Stromal cell of bone marrow (primary cell): ENCODE data around the gene COPG1.
A peak's percentile ranks its signal among the peaks of the same experiment; 100 is the strongest.
"Not testable (repeated sequence)": the region's sequence is repeated elsewhere in the genome, so short reads cannot be mapped to it uniquely, and the experiment has no call there.

ENCODE experiments used
- DNase-seq: peaks from one replicate; pipeline ENCODE4 v3.0.0-alpha.2; 2012; ENCODE audit warnings: low read depth

COPG1 gene

GRCh38 chr3:129245141-129245540 lies 4.3 kb upstream of the COPG1 start:
- DNase-seq, result no peak

DNA sequence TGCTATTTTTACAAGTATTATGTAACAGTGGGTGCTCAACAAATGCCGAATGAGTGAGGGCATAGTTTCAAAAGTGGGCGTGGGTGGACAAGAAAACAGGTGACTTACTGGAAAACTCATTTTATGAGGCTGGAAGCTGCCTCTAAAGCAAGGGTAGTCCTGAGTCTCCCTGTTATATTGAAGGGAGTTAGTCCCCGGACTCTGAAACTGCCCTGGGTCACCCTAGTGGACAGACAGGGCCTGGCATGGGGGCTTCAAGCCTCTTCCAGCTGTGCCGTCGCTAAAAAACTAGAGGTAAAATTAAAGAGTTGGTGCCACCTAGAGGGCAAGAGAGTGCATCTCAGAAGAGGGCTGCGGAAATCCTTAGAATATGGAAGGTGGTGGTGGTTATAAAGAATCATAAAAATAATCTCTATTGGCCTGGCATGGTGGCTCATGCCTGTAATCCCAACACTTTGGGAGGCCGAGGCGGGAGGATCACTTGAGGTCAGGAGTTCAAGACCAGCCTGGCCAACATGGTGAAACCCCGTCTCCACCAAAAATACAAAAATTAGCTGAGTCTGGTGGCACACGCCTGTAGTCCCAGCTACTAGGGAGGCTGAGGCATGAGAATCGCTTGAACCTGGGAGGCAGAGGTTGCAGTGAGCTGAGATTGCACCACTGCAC lies 3.6 kb upstream of the COPG1 start:
- DNase-seq, result peak; percentile 86

- no peak for DNase-seq
Measured at GRCh38 chr3:129246636-129247035, 2.8 kb upstream of the COPG1 start.

DNA sequence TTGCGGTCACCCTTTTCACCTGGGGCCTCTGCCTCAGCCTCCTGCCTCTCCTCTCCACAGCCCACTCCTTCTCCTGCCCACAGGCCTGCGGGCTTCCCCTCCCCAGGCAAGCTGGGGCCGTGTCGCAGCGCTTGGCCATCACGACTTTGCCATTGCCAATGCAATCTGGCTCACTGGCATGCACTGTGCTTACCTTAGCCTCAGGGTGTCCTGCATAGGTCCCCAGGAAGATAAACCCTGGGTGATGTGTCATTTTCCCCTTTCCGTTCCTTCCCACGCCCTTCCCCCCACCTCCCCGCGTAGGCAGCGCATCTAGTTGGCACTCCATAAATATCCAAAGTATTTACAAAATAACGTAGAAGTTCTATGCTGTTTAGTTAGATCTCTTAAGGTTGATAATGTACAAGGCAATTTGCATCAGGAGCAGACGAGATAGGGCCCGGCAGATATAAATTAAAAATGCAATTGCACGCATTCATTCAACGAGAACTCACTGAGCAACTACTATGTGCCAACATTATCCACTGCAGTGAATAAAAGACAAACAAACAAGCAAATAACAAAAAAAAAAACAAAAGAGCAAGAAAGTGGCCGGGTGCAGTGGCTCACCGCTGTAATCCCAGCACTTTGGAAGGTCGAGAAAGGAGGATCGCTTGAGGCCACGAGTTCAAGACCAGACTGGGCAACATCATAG lies 973 bp upstream of the COPG1 start:
- no peak for DNase-seq

DNA sequence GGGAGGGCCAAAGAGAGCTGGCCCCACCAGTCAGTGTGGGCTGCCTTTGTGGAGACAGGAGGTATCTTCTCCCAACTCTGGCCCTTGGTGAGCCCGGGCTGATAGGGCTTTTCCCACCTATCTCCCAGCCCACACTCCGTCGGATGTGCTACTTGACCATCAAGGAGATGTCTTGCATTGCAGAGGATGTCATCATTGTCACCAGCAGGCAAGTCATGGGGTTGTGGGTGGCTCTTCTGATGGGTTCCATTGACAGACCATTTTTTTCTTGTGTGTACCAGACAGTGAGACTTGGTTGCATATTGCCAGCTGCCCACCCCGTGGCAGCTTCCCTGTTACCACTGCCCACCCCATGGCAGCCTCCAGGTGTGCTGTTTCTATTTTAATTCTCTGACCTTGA lies 3.3 kb downstream of the COPG1 start:
- DNase-seq, result no peak

- DNase-seq, result no peak
Measured at GRCh38 chr3:129254536-129255230, 5.3 kb downstream of the COPG1 start.

- DNase-seq, result no peak
Measured at GRCh38 chr3:129256270-129256669, 6.9 kb downstream of the COPG1 start.

GRCh38 chr3:129257609-129258008 lies 8.2 kb downstream of the COPG1 start:
- DNase-seq, result no peak

DNA sequence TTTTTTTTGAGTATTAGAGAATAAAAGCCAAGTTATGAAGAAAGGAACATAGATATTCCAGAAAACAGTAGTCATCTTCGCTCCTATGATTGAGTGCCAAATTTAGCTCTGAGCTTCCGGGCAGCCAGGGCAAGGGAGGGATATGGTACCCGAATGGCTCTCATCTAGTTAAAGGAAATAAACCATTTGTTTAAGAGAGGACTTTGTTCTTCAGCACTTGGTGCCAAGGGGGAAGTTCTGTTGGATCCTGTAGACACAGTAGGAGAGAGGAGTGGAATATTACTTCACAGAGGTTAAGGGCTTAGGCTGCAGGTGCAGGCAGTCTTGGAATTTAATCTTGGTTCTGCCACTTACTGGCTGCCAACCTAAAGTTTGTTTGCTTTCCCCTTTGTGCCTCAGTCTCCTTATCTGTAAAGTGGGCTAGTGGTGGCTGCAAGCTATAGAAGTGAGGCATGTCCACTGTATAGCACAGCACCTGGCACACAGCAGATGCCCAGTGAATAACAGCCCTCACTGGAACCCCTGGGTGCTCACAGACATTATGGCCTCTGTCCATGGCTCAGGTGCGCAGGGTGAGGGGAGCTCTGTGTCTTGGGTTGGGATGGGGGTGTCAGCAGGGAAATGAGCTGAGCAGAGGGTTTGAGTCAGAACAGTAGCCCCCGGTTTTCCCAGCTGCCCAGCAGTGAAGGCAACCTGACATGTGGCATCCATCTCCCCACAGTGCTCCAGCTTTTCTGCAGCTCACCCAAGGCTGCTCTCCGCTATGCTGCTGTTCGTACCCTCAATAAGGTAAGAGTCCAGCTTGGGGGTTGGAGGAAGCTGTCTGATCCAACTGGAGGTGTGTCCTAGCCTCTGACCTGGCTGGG lies 10.4 kb downstream of the COPG1 start:
- no peak for DNase-seq

DNA sequence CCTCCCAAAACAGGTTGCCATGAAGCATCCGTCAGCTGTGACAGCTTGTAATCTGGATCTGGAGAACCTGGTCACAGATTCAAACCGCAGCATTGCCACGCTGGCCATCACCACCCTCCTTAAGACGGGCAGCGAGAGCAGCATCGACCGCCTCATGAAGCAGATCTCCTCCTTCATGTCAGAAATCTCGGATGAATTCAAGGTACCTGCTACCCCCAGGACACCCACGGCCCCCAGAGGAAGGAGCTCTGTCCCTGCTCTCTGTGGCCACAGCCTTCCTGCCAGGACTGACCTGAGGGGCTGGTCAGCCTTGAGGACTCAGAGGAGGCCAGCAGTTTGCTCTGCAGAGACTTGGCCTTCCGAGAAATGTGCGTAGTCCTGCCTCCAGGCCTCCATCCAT lies 11.2 kb downstream of the COPG1 start:
- no peak for DNase-seq

DNA sequence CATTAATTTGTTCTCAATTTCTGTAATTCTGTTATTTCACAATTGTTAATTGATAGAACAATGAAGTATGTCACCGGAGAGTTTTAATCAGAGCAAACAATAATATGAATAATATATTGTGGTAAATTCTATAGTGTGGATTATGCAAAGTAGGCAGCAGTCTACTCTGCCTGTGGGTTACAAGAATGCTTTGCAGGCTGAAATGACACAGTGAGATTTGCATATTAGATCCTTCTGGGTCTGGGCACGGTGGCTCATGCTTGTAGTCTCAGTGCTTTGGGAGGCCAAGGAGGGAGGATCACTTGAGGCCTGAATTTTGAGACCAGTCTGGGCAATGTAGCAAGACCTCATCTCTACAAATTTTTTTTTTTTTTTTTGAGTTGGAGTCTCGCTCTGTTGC lies 12.5 kb downstream of the COPG1 start:
- DNase-seq, result no peak

- no peak for DNase-seq
Measured at GRCh38 chr3:129263161-129263910, 13.9 kb downstream of the COPG1 start.

DNA sequence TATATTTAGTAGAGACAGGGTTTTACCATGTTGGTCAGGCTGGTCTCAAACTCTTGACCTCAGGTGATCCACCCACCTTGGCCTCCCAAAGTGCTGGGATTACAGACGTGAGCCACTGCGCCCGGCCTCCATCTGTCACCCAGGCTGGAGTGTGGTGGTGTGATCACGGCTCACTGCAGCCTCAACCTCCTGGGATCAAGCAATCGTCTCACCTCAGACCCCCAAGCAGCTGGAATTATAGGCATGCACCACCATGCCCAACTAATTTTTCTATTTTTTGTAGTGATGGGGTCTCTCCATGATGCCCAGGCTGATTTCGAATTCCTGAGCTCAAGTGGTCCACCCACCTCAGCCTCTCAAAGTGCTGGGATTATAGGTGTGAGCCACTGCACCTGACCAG lies 15.6 kb downstream of the COPG1 start:
- not testable (repeated sequence) for DNase-seq

- no peak for DNase-seq
Measured at GRCh38 chr3:129266651-129267050, 17.2 kb downstream of the COPG1 start.

DNA sequence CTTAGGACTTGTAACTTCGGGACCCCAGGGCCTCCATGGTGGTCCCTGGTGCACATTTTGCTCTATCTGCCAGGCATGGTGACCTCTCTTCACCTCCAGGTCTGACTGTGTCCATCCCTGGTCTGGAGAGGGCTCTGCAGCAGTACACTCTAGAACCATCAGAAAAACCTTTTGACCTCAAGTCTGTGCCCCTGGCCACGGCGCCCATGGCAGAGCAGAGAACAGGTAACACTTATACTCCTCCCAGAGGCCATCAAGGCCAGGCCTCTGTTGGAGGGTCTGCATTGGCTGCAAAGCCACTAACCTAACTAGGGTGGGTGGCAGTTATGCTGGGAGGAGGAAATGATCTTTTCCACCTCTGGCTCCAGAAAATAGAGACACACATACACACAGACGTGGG lies 19.0 kb downstream of the COPG1 start:
- DNase-seq, result no peak

DNA sequence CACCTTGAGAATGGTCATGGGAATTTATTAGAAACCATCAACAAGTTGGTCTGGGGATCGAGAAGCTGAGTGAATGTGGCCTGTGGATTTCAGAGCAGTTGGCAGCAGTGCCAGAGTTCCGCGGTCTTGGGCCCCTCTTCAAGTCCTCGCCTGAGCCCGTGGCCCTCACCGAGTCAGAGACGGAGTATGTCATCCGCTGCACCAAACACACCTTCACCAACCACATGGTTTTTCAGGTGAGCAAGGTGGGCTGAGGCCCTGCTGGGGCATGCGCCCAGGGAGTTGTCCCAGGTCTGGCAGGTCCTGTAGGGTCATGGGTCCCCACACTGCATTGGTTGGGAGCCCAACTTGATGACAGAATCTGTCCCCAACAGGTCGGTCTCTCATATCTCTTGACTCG lies 22.3 kb downstream of the COPG1 start:
- no peak for DNase-seq

GRCh38 chr3:129276385-129276784 lies 27.0 kb downstream of the COPG1 start:
- no peak for DNase-seq

GRCh38 chr3:129277829-129278271 lies 28.4 kb downstream of the COPG1 start:
- no peak for DNase-seq

DNA sequence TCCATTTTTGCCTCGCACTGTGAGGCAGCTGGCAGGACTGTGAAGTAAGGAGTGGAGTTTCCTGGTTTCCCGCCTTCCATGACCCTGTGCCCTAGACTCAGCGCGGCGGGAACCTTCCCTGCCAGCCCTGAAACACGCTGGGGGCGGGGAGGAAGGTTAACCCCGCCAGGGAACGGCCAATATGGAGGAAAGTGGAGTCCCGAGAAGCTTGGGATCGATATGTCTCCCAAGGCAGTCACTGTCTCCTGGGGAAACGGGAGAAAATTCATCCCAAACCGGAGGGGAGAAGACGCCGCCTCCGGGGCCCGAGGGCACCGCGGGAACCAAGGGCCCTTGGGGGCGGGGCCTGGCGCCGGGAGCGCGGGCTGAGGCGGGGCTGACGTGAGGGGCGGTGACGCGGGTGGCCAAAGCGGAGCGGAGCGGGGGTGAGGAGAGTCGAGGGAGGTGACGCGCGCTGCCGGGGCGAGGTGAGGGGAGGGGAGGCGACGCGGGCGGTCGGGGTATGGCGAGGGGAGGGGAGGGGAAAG lies 29.1 kb downstream of the COPG1 start, which contains the start of gene HMCES:
HMCES (plus strand) TSS at position 432 of the 527 bp plus-strand sequence. CDS start 863 bp downstream, outside the sequence.
- peak; percentile 74 for DNase-seq

- DNase-seq, result no peak
Measured at GRCh38 chr3:129278966-129279906, 29.8 kb downstream of the COPG1 start.
